Vagina (tissue), 2 donors: ENCODE measurements around the gene RHOT1.

Experiments used
- POLR2A ChIP-seq, 2 donors: fragments of 450-650 bp; IDR thresholded peaks; one replicate each; pipeline ENCODE4 v1.6.1; 2017; ENCODE audit warnings: antibody characterized with exemption in 2 of 2, mild to moderate bottlenecking in 2 of 2, moderate library complexity in 2 of 2
- POLR2AphosphoS5 ChIP-seq, 2 donors: sonication (generic); formaldehyde crosslinking; IDR thresholded peaks; one replicate each; pipeline ENCODE4 v1.9.0; 2017; ENCODE audit warnings: antibody characterized with exemption in 2 of 2, mild to moderate bottlenecking in 2 of 2, low read depth in 1 of 2; ENCODE audit not compliant: insufficient read depth in 1 of 2
- TF ChIP-seq, protein P1 (sequence below), 3 experiments: fragments of 450-650 bp in 2 of 3; fragments of 200-600 bp in 1 of 3; sonication (generic) in 1 of 3; IDR thresholded peaks; one replicate each; pipeline ENCODE4 v1.5.1; 2017 to 2019; ENCODE audit warnings: antibody characterized with exemption in 3 of 3, mild to moderate bottlenecking in 2 of 3, moderate library complexity in 2 of 3

- TF ChIP-seq, protein P1, sequence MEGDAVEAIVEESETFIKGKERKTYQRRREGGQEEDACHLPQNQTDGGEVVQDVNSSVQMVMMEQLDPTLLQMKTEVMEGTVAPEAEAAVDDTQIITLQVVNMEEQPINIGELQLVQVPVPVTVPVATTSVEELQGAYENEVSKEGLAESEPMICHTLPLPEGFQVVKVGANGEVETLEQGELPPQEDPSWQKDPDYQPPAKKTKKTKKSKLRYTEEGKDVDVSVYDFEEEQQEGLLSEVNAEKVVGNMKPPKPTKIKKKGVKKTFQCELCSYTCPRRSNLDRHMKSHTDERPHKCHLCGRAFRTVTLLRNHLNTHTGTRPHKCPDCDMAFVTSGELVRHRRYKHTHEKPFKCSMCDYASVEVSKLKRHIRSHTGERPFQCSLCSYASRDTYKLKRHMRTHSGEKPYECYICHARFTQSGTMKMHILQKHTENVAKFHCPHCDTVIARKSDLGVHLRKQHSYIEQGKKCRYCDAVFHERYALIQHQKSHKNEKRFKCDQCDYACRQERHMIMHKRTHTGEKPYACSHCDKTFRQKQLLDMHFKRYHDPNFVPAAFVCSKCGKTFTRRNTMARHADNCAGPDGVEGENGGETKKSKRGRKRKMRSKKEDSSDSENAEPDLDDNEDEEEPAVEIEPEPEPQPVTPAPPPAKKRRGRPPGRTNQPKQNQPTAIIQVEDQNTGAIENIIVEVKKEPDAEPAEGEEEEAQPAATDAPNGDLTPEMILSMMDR (IDR thresholded peaks at IDR 0.05): no peak
- TF ChIP-seq POLR2A (IDR thresholded peaks at IDR 0.05) (no peak), POLR2AphosphoS5 (IDR thresholded peaks at IDR 0.05; ENCODE audit: insufficient read depth in 1 of 2, low read depth in 1 of 2) (no peak)
Measured at GRCh38 chr17:32215696-32216095, 73.4 kb downstream of the RHOT1 start.
